K562 (cell line): ENCODE measurements around the gene GLIPR2. TPM values are rescaled to one million over a fixed set of nuclear protein-coding genes. Genes with fewer than 3 reads are reported as not detected.

Experiments
- ATAC-seq: fragments of 200-7000 bp; cut with Tn5 transposase; 3 replicates; pipeline ENCODE4 v1.9.1; 2020; ENCODE audit warnings: moderate library complexity
- BruUV-seq: library from RNA; stranded (reverse); fragments of 400-500 nt; replicated peaks from 2 replicates; lab custom pipeline; 2021; lab: Mats Ljungman, UMichigan
- CTCF ChIA-PET: fragments of 300-600 bp; formaldehyde crosslinking; extraction: SDS; loops from one replicate; lab custom pipeline; 2021; ENCODE audit warnings: low intra/inter-chr PET ratio; lab: Yijun Ruan, JAX
- POLR2A ChIA-PET: fragments of 300-600, 350-650 bp; sonication (Branson Sonifier 250); formaldehyde crosslinking; extraction: SDS; loops from one replicate; lab custom pipeline; 2021; ENCODE audit warnings: antibody characterized with exemption, inconsistent platforms; lab: Yijun Ruan, JAX
- DNase-seq, 4 experiments: peaks; one replicate each; pipeline versions ENCODE4 v3.0.0 to v3.0.0-alpha.2; 2011 to 2018; ENCODE audit warnings: low spot score in 3 of 4, mixed read lengths in 3 of 4; ENCODE audit errors: extremely low read depth in 1 of 4
- FAIRE-seq: peaks from 2 replicates; lab custom pipeline; 2011; peaks lifted over from hg19 to GRCh38; lab: Jason Lieb, UNC
- H2AFZ ChIP-seq: 2 replicates; pipeline ENCODE4 v1.6.0; 2011; ENCODE audit warnings: low read depth, low read length, control low read depth, inconsistent platforms
- H3K27ac ChIP-seq: fragments of 200-600 bp; 3 replicates; pipeline ENCODE4 v1.8.0; 2011; ENCODE audit warnings: low read depth, mild to moderate bottlenecking, control low read depth, inconsistent platforms, low read length, moderate library complexity, mixed read lengths; ENCODE audit errors: extremely low read depth
- H3K27me3 ChIP-seq, 2 experiments: fragments of 300-600 bp in 1 of 2; 2 replicates in 1 of 2; 3 replicates in 1 of 2; pipeline versions ENCODE4 v1.6.0 to v1.8.0; 2011; ENCODE audit warnings: inconsistent platforms in 2 of 2, low read length in 2 of 2, mild to moderate bottlenecking in 1 of 2, mixed read lengths in 1 of 2, moderate library complexity in 1 of 2; ENCODE audit not compliant: control insufficient read depth in 2 of 2, insufficient read depth in 2 of 2
- H3K36me3 ChIP-seq: fragments of 300-600 bp; 3 replicates; pipeline ENCODE4 v1.8.0; 2011; ENCODE audit warnings: mild to moderate bottlenecking, low read length, inconsistent platforms; ENCODE audit not compliant: control insufficient read depth, insufficient read depth
- H3K4me1 ChIP-seq, 2 experiments: fragments of 200-600 bp in 1 of 2; replicated peaks in 1 of 2; 2 replicates in 1 of 2; 3 replicates in 1 of 2; pipeline versions ENCODE4 v1.5.1 to v1.8.0; 2011; ENCODE audit warnings: inconsistent platforms in 2 of 2, low read length in 2 of 2, mild to moderate bottlenecking in 1 of 2, mixed read lengths in 1 of 2, moderate library complexity in 1 of 2; ENCODE audit not compliant: control insufficient read depth in 2 of 2, insufficient read depth in 2 of 2
- H3K4me2 ChIP-seq: 2 replicates; pipeline ENCODE4 v1.6.1; 2011; ENCODE audit warnings: low read length, control low read depth, inconsistent platforms, mixed read lengths; ENCODE audit not compliant: insufficient read depth
- H3K4me3 ChIP-seq: fragments of 200-600 bp; sonication (generic), shearing (Covaris generic); 2 replicates; pipeline ENCODE4 v1.5.1; 2016; ENCODE audit warnings: control low read depth, inconsistent platforms
- H3K79me2 ChIP-seq: fragments of 200-600 bp; 3 replicates; pipeline ENCODE4 v1.8.0; 2011; ENCODE audit warnings: low read length, inconsistent platforms; ENCODE audit not compliant: control insufficient read depth, insufficient read depth
- H3K9ac ChIP-seq, 2 experiments: 2 replicates each; pipeline versions ENCODE4 v1.6.0 to v1.6.1; 2011; ENCODE audit warnings: low read depth in 2 of 2, low read length in 2 of 2, control low read depth in 1 of 2, inconsistent platforms in 1 of 2, mild to moderate bottlenecking in 1 of 2, mixed read lengths in 1 of 2; ENCODE audit not compliant: insufficient read depth in 1 of 2
- H3K9me1 ChIP-seq: one replicate; pipeline ENCODE4 v1.6.0; 2011; ENCODE audit warnings: inconsistent platforms, mild to moderate bottlenecking, low read length, moderate library complexity; ENCODE audit not compliant: control insufficient read depth, insufficient read depth
- H3K9me3 ChIP-seq: replicated peaks from 2 replicates; pipeline ENCODE4 v1.5.1; 2011; ENCODE audit warnings: low read depth, low read length, inconsistent platforms; ENCODE audit not compliant: control insufficient read depth, insufficient read depth
- H4K20me1 ChIP-seq: replicated peaks from 2 replicates; pipeline ENCODE4 v1.6.1; 2011; ENCODE audit warnings: low read length, inconsistent platforms, mixed read lengths; ENCODE audit not compliant: control insufficient read depth, insufficient read depth
- SP2 ChIP-seq: IDR thresholded peaks from 2 replicates; pipeline ENCODE4 v1.6.1; 2011; ENCODE audit warnings: mild to moderate bottlenecking, low read depth, low read length, moderate library complexity; ENCODE audit not compliant: poor library complexity, severe bottlenecking; ENCODE audit errors: extremely low read depth
- WGBS: fragments of 100-300 bp; shearing (Covaris generic); methylation state at CpG from one replicate; pipeline ENCODE4 v1.1.6; 2016; ENCODE audit warnings: low coverage, mixed read lengths; ENCODE audit not compliant: insufficient coverage; ENCODE audit errors: missing lambda C conversion rate; 5-methylcytosine and 5-hydroxymethylcytosine counted together
- in situ Hi-C: fragments of 300-500 bp; cut with MboI; formaldehyde crosslinking; loops from 4 replicates; pipeline ENCODE4 v1.15.0; 2018; ENCODE audit warnings: inconsistent platforms, mixed read lengths
- intact Hi-C: fragments of 100-400 bp; cut with micrococcal nuclease; formaldehyde crosslinking; loops from 2 replicates; pipeline ENCODE4 v1.14.2; 2022
- polyA plus RNA-seq, 8 experiments: library from polyadenylated mRNA; depleted of rRNA in 4 of 8; stranded (reverse) in 5 of 8; unstranded in 3 of 8; fragments of >200 nt; fragmentation: Nextera tagmentation in 2 of 8; fragmentation: Illumina TruSeq in 1 of 8; extraction: Ambion mirVana in 2 of 8; extraction: Trizol in 1 of 8; gene quantifications; 2 replicates each; pipeline versions ENCODE4 v1.2.1 to v1.2.3, GENCODE V29; 2011 to 2014; ENCODE audit warnings: inconsistent platforms in 1 of 8, missing spikeins in 1 of 8
- total RNA-seq, 7 experiments: library from RNA; depleted of rRNA in 6 of 7; stranded (reverse); fragments of >200 nt in 6 of 7; fragmentation: Illumina TruSeq in 2 of 7; extraction: Trizol in 2 of 7; gene quantifications; 2 replicates each; pipeline versions ENCODE4 v1.2.1 to v1.2.3, GENCODE V29; 2011 to 2021; ENCODE audit warnings: low replicate concordance in 1 of 7
- TF ChIP-seq, protein P1 (sequence below): fragments of 450-650 bp; IDR thresholded peaks from 2 replicates; pipeline ENCODE4 v1.6.1; 2017; ENCODE audit warnings: antibody characterized with exemption, mild to moderate bottlenecking

The GLIPR2 gene
- total and polyA plus RNA-seq, 9 of the 15 experiments (the other 6 are each of a cell fraction or from before 2014, with no cell fraction given), result 1.4 to 8.8 (median 2.9) TPM

- no peak overlapping the region for H2AFZ ChIP-seq
- no peaks in the 10 kb centered on the region for H3K27me3 ChIP-seq
- in situ Hi-C loops, result no loop called here
- ATAC-seq (no peak), DNase-seq (no peak), FAIRE-seq (no peak)
- H3K4me1 ChIP-seq, result peaks cover 29 to 44% of the 10 kb centered on the region in 2 experiments; a peak in 4 of 5 replicates
- H3K27ac ChIP-seq, result no peak overlapping the region
- POLR2A ChIA-PET, result no interaction called here
- no peak overlapping the region for H3K4me3 ChIP-seq
- H3K9ac ChIP-seq, result no peak overlapping the region
- 67% methylated on average over 8 of the region's 10 CpGs for WGBS
- no TSS peak for BruUV-seq
- no peaks in the 10 kb centered on the region for H3K9me1 ChIP-seq
- H3K4me2 ChIP-seq, result no peak overlapping the region
- H3K79me2 ChIP-seq, result peaks cover 3% of the 10 kb centered on the region; the same call in 1 of the 3 replicates
- H4K20me1 ChIP-seq, result no peaks in the 10 kb centered on the region
- intact Hi-C loops, result no loop called here
- no peaks in the 10 kb centered on the region for H3K9me3 ChIP-seq
- H3K36me3 ChIP-seq, result no peaks in the 10 kb centered on the region
- no peak for TF ChIP-seq SP2
- TF ChIP-seq, protein P1, sequence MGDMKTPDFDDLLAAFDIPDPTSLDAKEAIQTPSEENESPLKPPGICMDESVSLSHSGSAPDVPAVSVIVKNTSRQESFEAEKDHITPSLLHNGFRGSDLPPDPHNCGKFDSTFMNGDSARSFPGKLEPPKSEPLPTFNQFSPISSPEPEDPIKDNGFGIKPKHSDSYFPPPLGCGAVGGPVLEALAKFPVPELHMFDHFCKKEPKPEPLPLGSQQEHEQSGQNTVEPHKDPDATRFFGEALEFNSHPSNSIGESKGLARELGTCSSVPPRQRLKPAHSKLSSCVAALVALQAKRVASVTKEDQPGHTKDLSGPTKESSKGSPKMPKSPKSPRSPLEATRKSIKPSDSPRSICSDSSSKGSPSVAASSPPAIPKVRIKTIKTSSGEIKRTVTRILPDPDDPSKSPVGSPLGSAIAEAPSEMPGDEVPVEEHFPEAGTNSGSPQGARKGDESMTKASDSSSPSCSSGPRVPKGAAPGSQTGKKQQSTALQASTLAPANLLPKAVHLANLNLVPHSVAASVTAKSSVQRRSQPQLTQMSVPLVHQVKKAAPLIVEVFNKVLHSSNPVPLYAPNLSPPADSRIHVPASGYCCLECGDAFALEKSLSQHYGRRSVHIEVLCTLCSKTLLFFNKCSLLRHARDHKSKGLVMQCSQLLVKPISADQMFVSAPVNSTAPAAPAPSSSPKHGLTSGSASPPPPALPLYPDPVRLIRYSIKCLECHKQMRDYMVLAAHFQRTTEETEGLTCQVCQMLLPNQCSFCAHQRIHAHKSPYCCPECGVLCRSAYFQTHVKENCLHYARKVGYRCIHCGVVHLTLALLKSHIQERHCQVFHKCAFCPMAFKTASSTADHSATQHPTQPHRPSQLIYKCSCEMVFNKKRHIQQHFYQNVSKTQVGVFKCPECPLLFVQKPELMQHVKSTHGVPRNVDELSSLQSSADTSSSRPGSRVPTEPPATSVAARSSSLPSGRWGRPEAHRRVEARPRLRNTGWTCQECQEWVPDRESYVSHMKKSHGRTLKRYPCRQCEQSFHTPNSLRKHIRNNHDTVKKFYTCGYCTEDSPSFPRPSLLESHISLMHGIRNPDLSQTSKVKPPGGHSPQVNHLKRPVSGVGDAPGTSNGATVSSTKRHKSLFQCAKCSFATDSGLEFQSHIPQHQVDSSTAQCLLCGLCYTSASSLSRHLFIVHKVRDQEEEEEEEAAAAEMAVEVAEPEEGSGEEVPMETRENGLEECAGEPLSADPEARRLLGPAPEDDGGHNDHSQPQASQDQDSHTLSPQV, result no peak
- CTCF ChIA-PET, result no interaction called here
Measured at GRCh38 chr9:36146651-36147050, 10.1 kb downstream of the GLIPR2 start.
